HepG2 (cell line): ENCODE data around the gene WTAP. TPM values are rescaled to one million over a fixed set of nuclear protein-coding genes. Genes with fewer than 3 reads are reported as not detected.

Experiments used
- AGO2 ChIP-seq: fragments of 200-400 bp; formaldehyde crosslinking; optimal IDR thresholded peaks from 2 replicates; pipeline ENCODE3; 2017; ENCODE audit warnings: mild to moderate bottlenecking, low read depth, low read length, moderate library complexity
- FOXC1 ChIP-seq: sonication (generic); formaldehyde crosslinking; IDR thresholded peaks from 2 replicates; pipeline ENCODE4 v1.8.0; 2022; ENCODE audit warnings: mild to moderate bottlenecking, missing genetic modification reagents, borderline replicate concordance
- KAT7 ChIP-seq: IDR thresholded peaks from 2 replicates; pipeline ENCODE4 v1.6.1; 2018; ENCODE audit warnings: borderline replicate concordance, missing compliant biosample characterization
- MAFF ChIP-seq: IDR thresholded peaks from 2 replicates; pipeline ENCODE4 v1.6.1; 2011; ENCODE audit warnings: low read depth, low read length, improper control_type of control experiment
- MAFK ChIP-seq, 2 experiments: IDR thresholded peaks in 1 of 2; conservative IDR thresholded peaks in 1 of 2; 2 replicates each; pipeline ENCODE4 v1.6.1; 2011; ENCODE audit warnings: improper control_type of control experiment in 2 of 2, low read length in 2 of 2
- MTA1 ChIP-seq: sonication (generic); formaldehyde crosslinking; IDR thresholded peaks from 2 replicates; pipeline ENCODE4 v1.4.0; 2020; ENCODE audit warnings: missing genetic modification reagents, mild to moderate bottlenecking, borderline replicate concordance
- PBX2 ChIP-seq: IDR thresholded peaks from 2 replicates; pipeline ENCODE4 v1.6.1; 2016; ENCODE audit warnings: control low read depth
- RAD21 ChIP-seq: fragments of 450-650 bp; formaldehyde crosslinking; IDR thresholded peaks from 2 replicates; pipeline ENCODE4 v1.5.0; 2020; ENCODE audit warnings: mild to moderate bottlenecking
- REST ChIP-seq, 2 experiments: IDR thresholded peaks; 2 replicates each; pipeline ENCODE4 v1.6.1; 2011 to 2012; ENCODE audit warnings: low read length in 2 of 2, borderline replicate concordance in 1 of 2, low read depth in 1 of 2, mild to moderate bottlenecking in 1 of 2, moderate library complexity in 1 of 2
- SKI ChIP-seq: fragments of 450-650 bp; IDR thresholded peaks from one replicate; pipeline ENCODE4 v1.6.1; 2018; ENCODE audit warnings: mild to moderate bottlenecking; ENCODE audit not compliant: partially characterized antibody
- ZBTB7A ChIP-seq: sonication (generic); formaldehyde crosslinking; IDR thresholded peaks from 2 replicates; pipeline ENCODE4 v1.8.0; 2022; ENCODE audit warnings: mild to moderate bottlenecking, missing genetic modification reagents
- ZIK1 ChIP-seq: sonication (generic); formaldehyde crosslinking; IDR thresholded peaks from 2 replicates; pipeline ENCODE4 v1.5.0; 2020; ENCODE audit warnings: mild to moderate bottlenecking, low read depth, missing genetic modification reagents, borderline replicate concordance
- ZNF124 ChIP-seq: sonication (generic); formaldehyde crosslinking; IDR thresholded peaks from 2 replicates; pipeline ENCODE4 v1.4.0; 2020; ENCODE audit warnings: missing genetic modification reagents
- ZNF484 ChIP-seq: sonication (generic); formaldehyde crosslinking; IDR thresholded peaks from 2 replicates; pipeline ENCODE4 v1.5.1; 2020; ENCODE audit warnings: mild to moderate bottlenecking, low read depth, missing genetic modification reagents, borderline replicate concordance
- ZNF710 ChIP-seq: sonication (generic); formaldehyde crosslinking; IDR thresholded peaks from 2 replicates; pipeline ENCODE4 v1.5.0; 2020; ENCODE audit warnings: mild to moderate bottlenecking, missing genetic modification reagents, borderline replicate concordance
- ZSCAN20 ChIP-seq: sonication (generic); formaldehyde crosslinking; IDR thresholded peaks from 2 replicates; pipeline ENCODE4 v1.4.0; 2020; ENCODE audit warnings: missing genetic modification reagents, mild to moderate bottlenecking, borderline replicate concordance
- polyA plus RNA-seq, 8 experiments: library from polyadenylated mRNA; depleted of rRNA in 3 of 8; stranded (reverse) in 7 of 8; unstranded in 1 of 8; fragments of >200 nt; fragmentation: Illumina TruSeq in 4 of 8; extraction: Trizol in 4 of 8; gene quantifications; 2 replicates each; pipeline versions ENCODE4 v1.2.1 to v1.2.3, GENCODE V29; 2011 to 2016; ENCODE audit warnings: low read depth in 4 of 8, missing spikeins in 1 of 8, mixed read lengths in 1 of 8; ENCODE audit not compliant: insufficient read depth in 1 of 8
- total RNA-seq, 5 experiments: library from RNA; depleted of rRNA; stranded (reverse); fragments of >200 nt; fragmentation: Illumina TruSeq; extraction: Trizol; gene quantifications; 2 replicates each; pipeline ENCODE4 v1.2.3, GENCODE V29; 2016; ENCODE audit warnings: low read depth in 1 of 5
- TF ChIP-seq, protein P1 (sequence below): sonication (generic); formaldehyde crosslinking; IDR thresholded peaks from 2 replicates; pipeline ENCODE4 v1.9.0; 2022; ENCODE audit warnings: missing genetic modification reagents, mild to moderate bottlenecking, borderline replicate concordance
- TF ChIP-seq, protein P2 (sequence below): IDR thresholded peaks from 2 replicates; pipeline ENCODE4 v1.6.1; 2016; ENCODE audit warnings: low read depth, control low read depth

The WTAP gene
- total and polyA plus RNA-seq, 2 of the 13 experiments (the other 11 are each of a cell fraction or from before 2014, with no cell fraction given) = 31.6 to 167 TPM

DNA sequence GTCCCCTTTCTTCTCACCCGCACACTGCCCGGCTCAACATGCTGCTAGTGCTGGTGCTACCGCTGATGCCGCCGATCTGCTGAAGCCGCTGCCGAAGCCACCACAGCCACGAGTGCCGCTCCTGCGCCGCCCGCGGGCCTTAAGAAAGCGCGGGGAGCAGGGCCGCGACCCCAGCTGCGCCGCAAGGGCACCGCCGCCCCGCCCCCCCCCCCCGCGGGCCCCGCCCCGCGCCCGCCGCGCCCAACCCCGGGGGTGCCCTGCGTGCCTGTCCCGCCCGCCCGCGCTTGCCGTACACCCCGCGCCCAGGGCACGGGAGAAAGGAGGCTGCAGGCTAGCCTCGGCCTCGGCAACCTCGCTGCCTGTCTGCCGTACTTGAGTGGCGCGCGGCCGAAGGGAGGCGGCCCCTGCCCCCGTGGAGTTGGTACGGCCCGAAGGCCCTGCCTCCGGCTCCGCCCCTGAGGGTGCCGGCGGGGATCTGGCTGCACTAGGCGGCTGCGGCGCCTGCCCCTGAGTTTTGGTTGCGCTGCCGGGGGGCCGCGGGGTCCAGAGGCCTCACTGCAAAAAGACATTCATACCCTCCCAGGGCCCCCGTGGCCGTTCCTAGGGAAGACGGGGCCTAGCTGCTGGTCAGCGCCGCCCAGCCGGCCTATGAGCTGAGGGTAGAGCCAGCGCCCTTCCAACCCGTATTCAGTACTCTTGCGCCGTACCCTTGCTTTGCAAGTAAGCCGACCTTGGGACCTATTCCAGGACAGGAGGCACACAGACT is 34.0 kb upstream of the WTAP start, which contains the start of gene SOD2 (continued):
- TF ChIP-seq, protein P1, sequence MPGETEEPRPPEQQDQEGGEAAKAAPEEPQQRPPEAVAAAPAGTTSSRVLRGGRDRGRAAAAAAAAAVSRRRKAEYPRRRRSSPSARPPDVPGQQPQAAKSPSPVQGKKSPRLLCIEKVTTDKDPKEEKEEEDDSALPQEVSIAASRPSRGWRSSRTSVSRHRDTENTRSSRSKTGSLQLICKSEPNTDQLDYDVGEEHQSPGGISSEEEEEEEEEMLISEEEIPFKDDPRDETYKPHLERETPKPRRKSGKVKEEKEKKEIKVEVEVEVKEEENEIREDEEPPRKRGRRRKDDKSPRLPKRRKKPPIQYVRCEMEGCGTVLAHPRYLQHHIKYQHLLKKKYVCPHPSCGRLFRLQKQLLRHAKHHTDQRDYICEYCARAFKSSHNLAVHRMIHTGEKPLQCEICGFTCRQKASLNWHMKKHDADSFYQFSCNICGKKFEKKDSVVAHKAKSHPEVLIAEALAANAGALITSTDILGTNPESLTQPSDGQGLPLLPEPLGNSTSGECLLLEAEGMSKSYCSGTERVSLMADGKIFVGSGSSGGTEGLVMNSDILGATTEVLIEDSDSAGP = peak; percentile 91
- TF ChIP-seq ZNF710 (CRISPR knock-in tag) (peak; percentile 87; the same call in 1 of the 2 replicates), MAFF (no peak), ZBTB7A (CRISPR knock-in tag) (peak; percentile 96), ZNF124 (CRISPR knock-in tag) (peak; percentile 97), SKI (peak; percentile 71), ZSCAN20 (no peak; the same call in 1 of the 2 replicates), KAT7 (peak; percentile 79), ZNF484 (CRISPR knock-in tag) (peak; percentile 88; the same call in 1 of the 2 replicates), MAFK (conservative IDR thresholded peaks at IDR 0.05 in 1 of 2, IDR thresholded peaks at IDR 0.05 in 1 of 2; ENCODE audit: low read length in 2 of 2) (no peak), AGO2 (peak; percentile 90), RAD21 (peak; percentile 74), PBX2 (CRISPR knock-in tag) (peak; percentile 48; the same call in 1 of the 2 replicates), REST (IDR thresholded peaks at IDR 0.05; ENCODE audit: borderline replicate concordance in 1 of 2, low read depth in 1 of 2, low read length in 2 of 2) (peak; percentile 1 to 81), FOXC1 (CRISPR knock-in tag) (peak; percentile 92; the same call in 1 of the 2 replicates), ZIK1 (no peak), MTA1 (CRISPR knock-in tag) (peak; percentile 41; the same call in 1 of the 2 replicates)
- TF ChIP-seq, protein P2, sequence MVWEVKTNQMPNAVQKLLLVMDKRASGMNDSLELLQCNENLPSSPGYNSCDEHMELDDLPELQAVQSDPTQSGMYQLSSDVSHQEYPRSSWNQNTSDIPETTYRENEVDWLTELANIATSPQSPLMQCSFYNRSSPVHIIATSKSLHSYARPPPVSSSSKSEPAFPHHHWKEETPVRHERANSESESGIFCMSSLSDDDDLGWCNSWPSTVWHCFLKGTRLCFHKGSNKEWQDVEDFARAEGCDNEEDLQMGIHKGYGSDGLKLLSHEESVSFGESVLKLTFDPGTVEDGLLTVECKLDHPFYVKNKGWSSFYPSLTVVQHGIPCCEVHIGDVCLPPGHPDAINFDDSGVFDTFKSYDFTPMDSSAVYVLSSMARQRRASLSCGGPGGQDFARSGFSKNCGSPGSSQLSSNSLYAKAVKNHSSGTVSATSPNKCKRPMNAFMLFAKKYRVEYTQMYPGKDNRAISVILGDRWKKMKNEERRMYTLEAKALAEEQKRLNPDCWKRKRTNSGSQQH (CRISPR knock-in tag) = peak; percentile 76; the same call in 1 of the 2 replicates
